K562 (cell line): Measurements from ENCODE around the gene NLRP6. TPM values are rescaled to one million over a fixed set of nuclear protein-coding genes. Genes with fewer than 3 reads are reported as not detected.

Experiments used
- BRD4 ChIP-seq: fragments of 200-600 bp; sonication (generic); IDR thresholded peaks from 2 replicates; pipeline ENCODE4 v1.6.1; 2017; ENCODE audit warnings: inconsistent platforms
- CBFB ChIP-seq: sonication (generic); formaldehyde crosslinking; IDR thresholded peaks from 2 replicates; pipeline ENCODE4 v1.4.0; 2020; ENCODE audit warnings: mild to moderate bottlenecking, missing genetic modification reagents
- CREM ChIP-seq: IDR thresholded peaks from 2 replicates; pipeline ENCODE4 v1.6.1; 2014; ENCODE audit warnings: antibody characterized with exemption, low read depth
- CTBP1 ChIP-seq: fragments of 450-650 bp; IDR thresholded peaks from 2 replicates; pipeline ENCODE4 v1.6.1; 2016; ENCODE audit warnings: borderline replicate concordance
- EP400 ChIP-seq: fragments of 450-650 bp; IDR thresholded peaks from 2 replicates; pipeline ENCODE4 v1.6.1; 2017; ENCODE audit warnings: antibody characterized with exemption, mild to moderate bottlenecking, moderate library complexity
- FOXJ2 ChIP-seq: fragments of 200-800 bp; sonication (Bioruptor generic); IDR thresholded peaks from 2 replicates; pipeline ENCODE4 v1.6.1; 2016; ENCODE audit warnings: missing genetic modification characterization, missing compliant biosample characterization
- ILK ChIP-seq: fragments of 450-650 bp; IDR thresholded peaks from 2 replicates; pipeline ENCODE4 v1.6.1; 2016; ENCODE audit warnings: missing genetic modification characterization, low read depth, mild to moderate bottlenecking, missing compliant biosample characterization, moderate library complexity, borderline replicate concordance
- KAT8 ChIP-seq: fragments of 450-650 bp; IDR thresholded peaks from 2 replicates; pipeline ENCODE4 v1.6.1; 2016; ENCODE audit warnings: low read depth, mild to moderate bottlenecking
- KDM5B ChIP-seq: fragments of 200-600 bp; sonication (generic); IDR thresholded peaks from 2 replicates; pipeline ENCODE4 v1.6.1; 2012; ENCODE audit warnings: low read depth, mild to moderate bottlenecking, moderate library complexity, low read length, control low read depth, inconsistent platforms; ENCODE audit not compliant: insufficient replicate concordance
- KLF6 ChIP-seq: fragments of 250-450 bp; sonication (Bioruptor Pico); IDR thresholded peaks from 2 replicates; pipeline ENCODE4 v1.4.0; 2020; ENCODE audit warnings: mild to moderate bottlenecking, moderate library complexity, borderline replicate concordance
- LCOR ChIP-seq: sonication (generic); formaldehyde crosslinking; IDR thresholded peaks from 2 replicates; pipeline ENCODE4 v1.8.0; 2022; ENCODE audit warnings: mild to moderate bottlenecking, missing genetic modification reagents
- MAFG ChIP-seq: fragments of 450-650 bp; conservative IDR thresholded peaks from 2 replicates; pipeline ENCODE4 v1.6.1; 2016; ENCODE audit warnings: missing genetic modification characterization, missing compliant biosample characterization
- MXI1 ChIP-seq: IDR thresholded peaks from 2 replicates; pipeline ENCODE4 v1.6.1; 2011; ENCODE audit warnings: low read depth, mild to moderate bottlenecking, improper control_type of control experiment, low read length
- NFXL1 ChIP-seq: fragments of 450-650 bp; formaldehyde crosslinking; IDR thresholded peaks from 2 replicates; pipeline ENCODE4 v1.4.0; 2021; ENCODE audit warnings: mild to moderate bottlenecking
- NFYB ChIP-seq: IDR thresholded peaks from 2 replicates; pipeline ENCODE4 v1.6.1; 2011; ENCODE audit warnings: mild to moderate bottlenecking, moderate library complexity; ENCODE audit not compliant: insufficient read length; ENCODE audit errors: extremely low read depth
- PCBP2 ChIP-seq: fragments of 200-400 bp; formaldehyde crosslinking; IDR thresholded peaks from 2 replicates; pipeline ENCODE4 v1.6.1; 2018; ENCODE audit warnings: low read length, low read depth, mild to moderate bottlenecking, moderate library complexity; ENCODE audit not compliant: poor library complexity, severe bottlenecking
- PML ChIP-seq: IDR thresholded peaks from 2 replicates; pipeline ENCODE4 v1.6.1; 2012; ENCODE audit warnings: low read length, inconsistent platforms
- RAD51 ChIP-seq: fragments of 450-650 bp; IDR thresholded peaks from 2 replicates; pipeline ENCODE4 v1.7.1; 2016; ENCODE audit warnings: low read depth, mild to moderate bottlenecking, borderline replicate concordance
- SMARCB1 ChIP-seq: IDR thresholded peaks from 2 replicates; pipeline ENCODE4 v1.6.1; 2011; ENCODE audit warnings: improper control_type of control experiment, low read depth; ENCODE audit not compliant: insufficient read length
- SRSF9 ChIP-seq: fragments of 200-400 bp; formaldehyde crosslinking; IDR thresholded peaks from 2 replicates; pipeline ENCODE4 v1.6.1; 2017; ENCODE audit warnings: low read depth, low read length, borderline replicate concordance
- TEAD2 ChIP-seq: fragments of 450-650 bp; IDR thresholded peaks from 2 replicates; pipeline ENCODE4 v1.6.1; 2016; ENCODE audit warnings: missing genetic modification characterization, control low read depth, missing compliant biosample characterization
- ZNF75A ChIP-seq: fragments of 450-650 bp; formaldehyde crosslinking; IDR thresholded peaks from 2 replicates; pipeline ENCODE4 v1.4.0; 2020; ENCODE audit warnings: mild to moderate bottlenecking
- polyA plus RNA-seq, 8 experiments: library from polyadenylated mRNA; depleted of rRNA in 4 of 8; stranded (reverse) in 5 of 8; unstranded in 3 of 8; fragments of >200 nt; fragmentation: Nextera tagmentation in 2 of 8; fragmentation: Illumina TruSeq in 1 of 8; extraction: Ambion mirVana in 2 of 8; extraction: Trizol in 1 of 8; gene quantifications; 2 replicates each; pipeline versions ENCODE4 v1.2.1 to v1.2.3, GENCODE V29; 2011 to 2014; ENCODE audit warnings: inconsistent platforms in 1 of 8, missing spikeins in 1 of 8
- total RNA-seq, 7 experiments: library from RNA; depleted of rRNA in 6 of 7; stranded (reverse); fragments of >200 nt in 6 of 7; fragmentation: Illumina TruSeq in 2 of 7; extraction: Trizol in 2 of 7; gene quantifications; 2 replicates each; pipeline versions ENCODE4 v1.2.1 to v1.2.3, GENCODE V29; 2011 to 2021; ENCODE audit warnings: low replicate concordance in 1 of 7
- TF ChIP-seq, protein P1 (sequence below): fragments of 450-650 bp; IDR thresholded peaks from 2 replicates; pipeline ENCODE4 v1.6.1; 2018; ENCODE audit not compliant: partially characterized antibody
- TF ChIP-seq, protein P2 (sequence below): fragments of 250-450 bp; sonication (Bioruptor Pico); IDR thresholded peaks from 2 replicates; pipeline ENCODE4 v1.8.0; 2022; ENCODE audit warnings: moderate library complexity, mild to moderate bottlenecking, inconsistent platforms

The NLRP6 gene
- total and polyA plus RNA-seq, 9 of the 15 experiments (the other 6 are each of a cell fraction or from before 2014, with no cell fraction given), result 0.03 to 0.18 (median 0.15) TPM; not detected in 5

DNA sequence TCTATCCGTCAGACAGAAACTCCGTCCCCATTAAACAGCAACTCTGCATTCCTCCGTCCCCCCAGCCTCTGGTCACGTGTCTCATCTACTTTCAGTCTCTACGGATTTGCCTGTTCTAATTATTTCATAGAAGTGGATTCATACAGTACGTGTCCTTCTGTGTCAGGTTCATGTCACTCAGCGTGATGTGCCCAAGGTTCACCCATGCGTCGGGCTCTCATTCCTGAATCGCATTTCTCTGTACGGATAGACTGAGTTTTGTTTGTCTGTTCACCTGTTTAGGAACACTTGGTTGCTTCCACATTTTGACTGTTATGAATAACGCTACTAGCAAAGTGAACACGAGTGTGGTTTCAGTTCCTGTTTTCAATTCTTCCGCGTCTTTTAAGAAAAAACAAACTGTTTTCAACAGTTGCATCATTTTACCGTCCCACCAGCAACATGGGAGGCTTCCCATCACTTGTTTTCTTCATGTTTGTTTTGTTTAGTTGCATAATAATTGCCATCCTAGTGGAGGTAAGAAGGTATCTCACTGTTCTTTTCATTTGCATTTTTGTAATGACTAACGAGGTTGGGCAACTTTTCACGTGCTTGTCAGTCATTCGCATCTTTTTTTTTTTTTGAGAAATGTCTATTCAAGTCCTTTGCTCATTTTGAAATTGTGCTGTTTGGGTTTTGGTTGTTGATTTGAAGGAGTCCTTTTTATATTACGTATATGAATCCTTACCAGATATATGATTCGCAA, 8.9 kb upstream of the NLRP6 start (continued):
- TF ChIP-seq, protein P1, sequence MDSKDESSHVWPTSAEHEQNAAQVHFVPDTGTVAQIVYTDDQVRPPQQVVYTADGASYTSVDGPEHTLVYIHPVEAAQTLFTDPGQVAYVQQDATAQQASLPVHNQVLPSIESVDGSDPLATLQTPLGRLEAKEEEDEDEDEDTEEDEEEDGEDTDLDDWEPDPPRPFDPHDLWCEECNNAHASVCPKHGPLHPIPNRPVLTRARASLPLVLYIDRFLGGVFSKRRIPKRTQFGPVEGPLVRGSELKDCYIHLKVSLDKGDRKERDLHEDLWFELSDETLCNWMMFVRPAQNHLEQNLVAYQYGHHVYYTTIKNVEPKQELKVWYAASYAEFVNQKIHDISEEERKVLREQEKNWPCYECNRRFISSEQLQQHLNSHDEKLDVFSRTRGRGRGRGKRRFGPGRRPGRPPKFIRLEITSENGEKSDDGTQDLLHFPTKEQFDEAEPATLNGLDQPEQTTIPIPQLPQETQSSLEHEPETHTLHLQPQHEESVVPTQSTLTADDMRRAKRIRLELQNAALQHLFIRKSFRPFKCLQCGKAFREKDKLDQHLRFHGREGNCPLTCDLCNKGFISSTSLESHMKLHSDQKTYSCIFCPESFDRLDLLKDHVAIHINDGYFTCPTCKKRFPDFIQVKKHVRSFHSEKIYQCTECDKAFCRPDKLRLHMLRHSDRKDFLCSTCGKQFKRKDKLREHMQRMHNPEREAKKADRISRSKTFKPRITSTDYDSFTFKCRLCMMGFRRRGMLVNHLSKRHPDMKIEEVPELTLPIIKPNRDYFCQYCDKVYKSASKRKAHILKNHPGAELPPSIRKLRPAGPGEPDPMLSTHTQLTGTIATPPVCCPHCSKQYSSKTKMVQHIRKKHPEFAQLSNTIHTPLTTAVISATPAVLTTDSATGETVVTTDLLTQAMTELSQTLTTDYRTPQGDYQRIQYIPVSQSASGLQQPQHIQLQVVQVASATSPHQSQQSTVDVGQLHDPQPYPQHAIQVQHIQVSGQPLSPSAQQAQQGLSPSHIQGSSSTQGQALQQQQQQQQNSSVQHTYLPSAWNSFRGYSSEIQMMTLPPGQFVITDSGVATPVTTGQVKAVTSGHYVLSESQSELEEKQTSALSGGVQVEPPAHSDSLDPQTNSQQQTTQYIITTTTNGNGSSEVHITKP, result peak; percentile 98
- TF ChIP-seq RAD51 (peak; percentile 95), SMARCB1 (no peak), KLF6 (CRISPR knock-in tag) (no peak), LCOR (CRISPR knock-in tag) (no peak), EP400 (peak; percentile 85), CREM (0 out of 2 replicates have a peak, but pooled peaks have one; percentile 18), MXI1 (0 out of 2 replicates have a peak, but pooled peaks have one; percentile 14), ZNF75A (CRISPR knock-in tag) (no peak), KAT8 (no peak), FOXJ2 (tag) (peak; percentile 83), PCBP2 (no peak), SRSF9 (no peak), CTBP1 (no peak), BRD4 (peak; percentile 79; the same call in 1 of the 2 replicates), PML (no peak), CBFB (CRISPR knock-in tag) (no peak), KDM5B (peak; percentile 49), NFYB (no peak), NFXL1 (CRISPR knock-in tag) (no peak), MAFG (tag) (0 out of 2 replicates have a peak, but pooled peaks have one; percentile 2), TEAD2 (tag) (no peak), ILK (no peak)
- TF ChIP-seq, protein P2, sequence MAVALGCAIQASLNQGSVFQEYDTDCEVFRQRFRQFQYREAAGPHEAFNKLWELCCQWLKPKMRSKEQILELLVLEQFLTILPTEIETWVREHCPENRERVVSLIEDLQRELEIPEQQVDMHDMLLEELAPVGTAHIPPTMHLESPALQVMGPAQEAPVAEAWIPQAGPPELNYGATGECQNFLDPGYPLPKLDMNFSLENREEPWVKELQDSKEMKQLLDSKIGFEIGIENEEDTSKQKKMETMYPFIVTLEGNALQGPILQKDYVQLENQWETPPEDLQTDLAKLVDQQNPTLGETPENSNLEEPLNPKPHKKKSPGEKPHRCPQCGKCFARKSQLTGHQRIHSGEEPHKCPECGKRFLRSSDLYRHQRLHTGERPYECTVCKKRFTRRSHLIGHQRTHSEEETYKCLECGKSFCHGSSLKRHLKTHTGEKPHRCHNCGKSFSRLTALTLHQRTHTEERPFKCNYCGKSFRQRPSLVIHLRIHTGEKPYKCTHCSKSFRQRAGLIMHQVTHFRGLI, result no peak; the same call in 1 of the 2 replicates
